ENCODE results near the gene BRDT. TPM values are rescaled to one million over a fixed set of nuclear protein-coding genes. Genes with fewer than 3 reads are reported as not detected.
"Not testable (repeated sequence)": the region's sequence is repeated elsewhere in the genome, so short reads cannot be mapped to it uniquely, and the experiment has no call there.

BRDT gene
- total RNA-seq, 1 experiment from 2014 or later, result not detected

GRCh38 chr1:91952187-91952586, 3.0 kb downstream of the BRDT start:
- Histone ChIP-seq H3K36me3 (no peaks in the 10 kb centered on the region), H3K9me3 (no peaks in the 10 kb centered on the region), H3K4me3 (no peak overlapping the region), H3K27me3 (no peaks in the 10 kb centered on the region)
- no peak for DNase-seq

GRCh38 chr1:91958926-91959325, 9.7 kb downstream of the BRDT start:
- H3K9me3 ChIP-seq, result no peaks in the 10 kb centered on the region
- H3K4me3 ChIP-seq, result no peak overlapping the region
- no peaks in the 10 kb centered on the region for H3K36me3 ChIP-seq
- DNase-seq, result no peak
- H3K27me3 ChIP-seq, result no peaks in the 10 kb centered on the region

- Histone ChIP-seq H3K4me3 (no peak overlapping the region), H3K27me3 (no peaks in the 10 kb centered on the region; the same call in 1 of the 2 replicates), H3K9me3 (no peaks in the 10 kb centered on the region), H3K36me3 (no peaks in the 10 kb centered on the region)
- no peak for DNase-seq
Observed at GRCh38 chr1:91968334-91968733, 19.1 kb downstream of the BRDT start.

- DNase-seq, result no peak
- Histone ChIP-seq H3K36me3 (no peaks in the 10 kb centered on the region), H3K9me3 (no peaks in the 10 kb centered on the region), H3K27me3 (0 out of 2 replicates have a peak, but pooled peaks cover 5% of the 10 kb centered on the region), H3K4me3 (no peak overlapping the region)
Observed at GRCh38 chr1:91979383-91979782, 30.2 kb downstream of the BRDT start.

- DNase-seq, result no peak
- no peaks in the 10 kb centered on the region for H3K36me3 ChIP-seq
- H3K9me3 ChIP-seq, result no peaks in the 10 kb centered on the region
- H3K4me3 ChIP-seq, result no peak overlapping the region
- 0 out of 2 replicates have a peak, but pooled peaks cover 5% of the 10 kb centered on the region for H3K27me3 ChIP-seq
Observed at GRCh38 chr1:91980663-91981062, 31.5 kb downstream of the BRDT start.

GRCh38 chr1:91981996-91982609, 32.9 kb downstream of the BRDT start:
- no peak overlapping the region for H3K4me3 ChIP-seq
- H3K9me3 ChIP-seq, result no peaks in the 10 kb centered on the region
- no peaks in the 10 kb centered on the region for H3K36me3 ChIP-seq
- DNase-seq, result no peak
- H3K27me3 ChIP-seq, result 0 out of 2 replicates have a peak, but pooled peaks cover 5% of the 10 kb centered on the region

GRCh38 chr1:91993256-91993655, 44.1 kb downstream of the BRDT start:
- Histone ChIP-seq H3K36me3 (no peaks in the 10 kb centered on the region), H3K27me3 (no peaks in the 10 kb centered on the region; the same call in 1 of the 2 replicates)
- no peak for DNase-seq

GRCh38 chr1:91997607-91998195, 48.5 kb downstream of the BRDT start:
- DNase-seq, result peak; percentile 9
- Histone ChIP-seq H3K27me3 (no peaks in the 10 kb centered on the region; the same call in 1 of the 2 replicates), H3K9me3 (no peaks in the 10 kb centered on the region)

More at GRCh38 chr1:91993256-91993655, 44.1 kb downstream of the BRDT start:
- H3K9me3 ChIP-seq, result no peaks in the 10 kb centered on the region
- H3K4me3 ChIP-seq, result no peak overlapping the region

GRCh38 chr1:92004129-92004528, 54.9 kb downstream of the BRDT start:
- no peak for DNase-seq
- Histone ChIP-seq H3K36me3 (no peaks in the 10 kb centered on the region), H3K9me3 (no peaks in the 10 kb centered on the region)

More at GRCh38 chr1:91997607-91998195, 48.5 kb downstream of the BRDT start:
- H3K4me3 ChIP-seq, result no peak overlapping the region
- no peaks in the 10 kb centered on the region for H3K36me3 ChIP-seq

GRCh38 chr1:92013923-92014322, 64.7 kb downstream of the BRDT start:
- Histone ChIP-seq H3K27me3 (no peaks in the 10 kb centered on the region), H3K9me3 (no peaks in the 10 kb centered on the region), H3K36me3 (no peaks in the 10 kb centered on the region), H3K4me3 (no peak overlapping the region)
- no peak for DNase-seq

More at GRCh38 chr1:92004129-92004528, 54.9 kb downstream of the BRDT start:
- no peaks in the 10 kb centered on the region for H3K27me3 ChIP-seq
- no peak overlapping the region for H3K4me3 ChIP-seq

GRCh38 chr1:92016720-92017316, 67.6 kb downstream of the BRDT start:
- no peaks in the 10 kb centered on the region for H3K9me3 ChIP-seq
- H3K36me3 ChIP-seq, result no peaks in the 10 kb centered on the region
- no peak for DNase-seq
- H3K4me3 ChIP-seq, result no peak overlapping the region
- H3K27me3 ChIP-seq, result no peaks in the 10 kb centered on the region

- Histone ChIP-seq H3K36me3 (no peaks in the 10 kb centered on the region), H3K4me3 (no peak overlapping the region), H3K27me3 (no peaks in the 10 kb centered on the region), H3K9me3 (no peaks in the 10 kb centered on the region)
- DNase-seq, result no peak
Observed at GRCh38 chr1:92017656-92018055, 68.5 kb downstream of the BRDT start.

GRCh38 chr1:92026042-92026441, 76.8 kb downstream of the BRDT start:
- not testable (repeated sequence) for H3K4me3 ChIP-seq, H3K9me3 ChIP-seq, H3K27me3 ChIP-seq, H3K36me3 ChIP-seq, DNase-seq

- no peaks in the 10 kb centered on the region for H3K27me3 ChIP-seq
- H3K9me3 ChIP-seq, result no peaks in the 10 kb centered on the region
- no peak overlapping the region for H3K4me3 ChIP-seq
- no peak for DNase-seq
- H3K36me3 ChIP-seq, result no peaks in the 10 kb centered on the region
Observed at GRCh38 chr1:92026806-92027205, 77.6 kb downstream of the BRDT start.

- no peaks in the 10 kb centered on the region for H3K27me3 ChIP-seq
- no peak for DNase-seq
- H3K9me3 ChIP-seq, result no peaks in the 10 kb centered on the region
- peak overlapping the region; percentile 9; the same call in 1 of the 2 replicates for H3K4me3 ChIP-seq
- no peaks in the 10 kb centered on the region for H3K36me3 ChIP-seq
Observed at GRCh38 chr1:92029241-92029922, 80.2 kb downstream of the BRDT start.

- H3K4me3 ChIP-seq, result no peak overlapping the region
- DNase-seq, result no peak
- H3K9me3 ChIP-seq, result no peaks in the 10 kb centered on the region
- no peaks in the 10 kb centered on the region for H3K36me3 ChIP-seq
- H3K27me3 ChIP-seq, result no peaks in the 10 kb centered on the region
Observed at GRCh38 chr1:92030656-92031107, 81.5 kb downstream of the BRDT start.
